WTC11 (cell line): Measurements from ENCODE around the gene CD300LD. TPM values are rescaled to one million over a fixed set of nuclear protein-coding genes. Genes with fewer than 3 reads are reported as not detected.
A peak's percentile ranks its signal among the peaks of the same experiment; 100 is the strongest.

Experiments used
- ATAC-seq: fragments of 200-7000 bp; cut with Tn5 transposase; 2 replicates; pipeline ENCODE4 v1.10.0; 2021; ENCODE audit warnings: mild to moderate bottlenecking, moderate library complexity
- CTCF ChIA-PET: fragments of 300-600 bp; sonication (Branson Sonifier 250); formaldehyde crosslinking; loops from one replicate; lab custom pipeline; 2021; ENCODE audit warnings: antibody characterized with exemption; lab: Charles Lee
- POLR2A ChIA-PET: fragments of 350-600 bp; sonication (Branson Sonifier 250); formaldehyde crosslinking; loops from one replicate; lab custom pipeline; 2021; ENCODE audit warnings: antibody characterized with exemption; lab: Charles Lee
- DNase-seq: peaks from one replicate; pipeline ENCODE4 v3.0.0; 2021; ENCODE audit warnings: low spot score
- H3K27ac Mint-ChIP-seq: 2 replicates; pipeline ENCODE4 v1.8.0; 2021; ENCODE audit warnings: mixed read lengths
- H3K27me3 Mint-ChIP-seq: 2 replicates; pipeline ENCODE4 v1.8.0; 2021; ENCODE audit warnings: low read depth, mild to moderate bottlenecking, moderate library complexity, mixed read lengths
- H3K36me3 Mint-ChIP-seq: 2 replicates; pipeline ENCODE4 v1.8.0; 2021; ENCODE audit warnings: mixed read lengths
- H3K4me1 Mint-ChIP-seq: 2 replicates; pipeline ENCODE4 v1.8.0; 2022; ENCODE audit warnings: mixed read lengths
- H3K4me3 Mint-ChIP-seq: 2 replicates; pipeline ENCODE4 v1.8.0; 2021; ENCODE audit warnings: mild to moderate bottlenecking, moderate library complexity, mixed read lengths
- H3K9me3 Mint-ChIP-seq: 2 replicates; pipeline ENCODE4 v1.8.0; 2021; ENCODE audit warnings: mixed read lengths
- ELF4 ChIP-seq: sonication (generic); formaldehyde crosslinking; IDR thresholded peaks from 2 replicates; pipeline ENCODE4 v1.8.1; 2022; ENCODE audit warnings: low read depth, mild to moderate bottlenecking, moderate library complexity, missing genetic modification reagents
- KAT7 ChIP-seq: sonication (generic); formaldehyde crosslinking; IDR thresholded peaks from 2 replicates; pipeline ENCODE4 v1.8.1; 2023; ENCODE audit warnings: missing genetic modification reagents, mild to moderate bottlenecking, borderline replicate concordance
- NFE2L1 ChIP-seq: sonication (generic); formaldehyde crosslinking; IDR thresholded peaks from 2 replicates; pipeline ENCODE4 v1.8.1; 2023; ENCODE audit warnings: missing genetic modification reagents
- OVOL2 ChIP-seq: fragments of 250-450 bp; sonication (Bioruptor Pico); IDR thresholded peaks from 2 replicates; pipeline ENCODE4 v1.9.0; 2021; ENCODE audit warnings: mild to moderate bottlenecking, borderline replicate concordance
- RELA ChIP-seq: sonication (generic); formaldehyde crosslinking; IDR thresholded peaks from 2 replicates; pipeline ENCODE4 v1.8.1; 2022; ENCODE audit warnings: missing genetic modification reagents, mild to moderate bottlenecking, borderline replicate concordance
- TP53 ChIP-seq: sonication (generic); formaldehyde crosslinking; IDR thresholded peaks from 2 replicates; pipeline ENCODE4 v1.8.1; 2023; ENCODE audit warnings: mild to moderate bottlenecking, missing genetic modification reagents
- ZNF219 ChIP-seq: sonication (generic); formaldehyde crosslinking; IDR thresholded peaks from 2 replicates; pipeline ENCODE4 v1.8.0; 2023; ENCODE audit warnings: missing genetic modification reagents, mild to moderate bottlenecking, borderline replicate concordance
- ZNF671 ChIP-seq: fragments of 250-450 bp; sonication (Bioruptor Pico); IDR thresholded peaks from 2 replicates; pipeline ENCODE4 v1.8.0; 2021; ENCODE audit warnings: mild to moderate bottlenecking
- total RNA-seq: library from RNA; stranded (reverse); gene quantifications from 3 replicates; pipeline ENCODE4 v1.2.3, GENCODE V29; 2021
- TF ChIP-seq, protein P1 (sequence below): sonication (generic); formaldehyde crosslinking; IDR thresholded peaks from 2 replicates; pipeline ENCODE4 v1.8.0; 2022; ENCODE audit warnings: mild to moderate bottlenecking, missing genetic modification reagents
- TF ChIP-seq, protein P2 (sequence below): sonication (generic); formaldehyde crosslinking; IDR thresholded peaks from 2 replicates; pipeline ENCODE4 v1.8.0; 2022; ENCODE audit warnings: mild to moderate bottlenecking, missing genetic modification reagents
- TF ChIP-seq, protein P3 (sequence below): sonication (generic); formaldehyde crosslinking; IDR thresholded peaks from 2 replicates; pipeline ENCODE4 v1.8.0; 2023; ENCODE audit warnings: missing genetic modification reagents
- TF ChIP-seq, protein P4 (sequence below): sonication (generic); formaldehyde crosslinking; IDR thresholded peaks from 2 replicates; pipeline ENCODE4 v1.8.0; 2022; ENCODE audit warnings: mild to moderate bottlenecking, missing genetic modification reagents
- TF ChIP-seq, protein P5 (sequence below): fragments of 200-600 bp; IDR thresholded peaks from 2 replicates; pipeline ENCODE4 v1.8.0; 2022; ENCODE audit warnings: antibody characterized with exemption

The CD300LD gene
- total RNA-seq, 1 experiment from 2014 or later = not detected

DNA sequence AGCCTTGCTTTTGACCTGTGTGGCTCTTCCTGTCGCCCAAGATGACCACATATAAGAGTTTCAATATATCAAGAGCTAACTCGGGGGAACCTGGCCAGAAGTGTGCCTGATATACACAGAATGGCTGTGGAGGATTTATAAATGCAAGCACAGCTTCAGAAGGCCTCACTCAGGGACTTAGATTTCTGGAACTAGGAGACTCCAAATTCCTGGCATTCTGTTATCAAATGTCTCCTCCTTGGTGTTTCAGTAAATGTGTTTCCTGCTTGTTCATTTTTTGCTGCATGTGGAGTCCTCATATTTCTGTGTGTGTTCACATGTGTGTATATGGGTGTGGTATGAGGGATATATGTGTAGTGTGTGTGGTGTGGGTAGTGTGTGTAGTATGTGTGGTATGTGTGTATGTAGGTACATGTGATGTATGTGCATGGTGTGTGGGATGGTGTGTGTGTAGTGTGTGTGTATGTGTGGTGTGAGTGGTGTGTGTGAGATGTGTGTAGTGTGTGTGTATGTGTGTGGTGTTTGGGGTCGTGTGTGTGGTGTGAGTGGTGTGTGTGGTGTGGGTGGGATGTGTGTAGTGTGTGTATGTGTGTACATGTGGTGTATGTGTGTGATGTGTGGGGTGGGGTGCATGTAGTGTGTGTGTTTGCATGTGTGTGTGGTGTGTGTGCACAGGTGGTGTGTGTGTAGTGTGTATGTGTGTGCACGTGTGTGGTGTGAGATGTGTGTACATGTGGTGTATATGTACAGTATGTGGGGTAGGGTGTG is 23.8 kb downstream of the CD300LD start:
- DNase-seq (no peak), ATAC-seq (no peak)
- Mint-ChIP-seq H3K4me1 (peaks cover 4% of the 10 kb centered on the region; the same call in 1 of the 2 replicates), H3K9me3 (peaks cover 13% of the 10 kb centered on the region), H3K27ac (no peak overlapping the region), H3K36me3 (no peaks in the 10 kb centered on the region), H3K4me3 (no peak overlapping the region), H3K27me3 (peaks cover 13% of the 10 kb centered on the region)
- TF ChIP-seq RELA (CRISPR knock-in tag) = no peak
- CTCF ChIA-PET = interaction anchor here (2.4 kb wide), 1 partner anchor 89 kb away, joined by 31 read pairs; no protein-coding TSS in a partner anchor
- POLR2A ChIA-PET = no interaction called here

DNA sequence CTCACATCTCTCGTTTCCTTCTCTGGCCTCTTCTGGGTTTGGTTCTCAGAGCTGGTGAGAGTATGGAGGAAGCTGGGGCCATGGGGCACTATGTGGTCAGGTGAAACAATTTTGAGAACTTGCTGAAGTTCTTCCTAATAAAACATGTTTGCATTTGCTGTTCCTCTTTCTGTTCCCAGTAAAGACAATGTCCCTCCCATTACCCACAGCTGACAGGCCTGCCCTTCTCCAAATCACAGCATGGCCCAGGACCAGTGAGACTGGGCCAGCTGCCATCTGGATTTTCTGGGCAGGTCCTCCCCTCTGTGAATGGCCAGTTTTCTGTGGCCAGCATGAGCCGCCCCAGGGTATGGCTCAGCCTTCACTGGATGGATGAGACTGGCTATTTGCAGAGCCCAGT is 24.7 kb downstream of the CD300LD start, which contains the start of gene CD300H:
CD300H (minus strand) TSS at position 113 of the 400 bp plus-strand sequence.
- TF ChIP-seq KAT7 (CRISPR knock-in tag) (no peak), ZNF671 (CRISPR knock-in tag) (no peak), ZNF219 (CRISPR knock-in tag) (no peak), OVOL2 (CRISPR knock-in tag) (no peak), ELF4 (no peak), TP53 (CRISPR knock-in tag) (no peak)
- TF ChIP-seq, protein P1, sequence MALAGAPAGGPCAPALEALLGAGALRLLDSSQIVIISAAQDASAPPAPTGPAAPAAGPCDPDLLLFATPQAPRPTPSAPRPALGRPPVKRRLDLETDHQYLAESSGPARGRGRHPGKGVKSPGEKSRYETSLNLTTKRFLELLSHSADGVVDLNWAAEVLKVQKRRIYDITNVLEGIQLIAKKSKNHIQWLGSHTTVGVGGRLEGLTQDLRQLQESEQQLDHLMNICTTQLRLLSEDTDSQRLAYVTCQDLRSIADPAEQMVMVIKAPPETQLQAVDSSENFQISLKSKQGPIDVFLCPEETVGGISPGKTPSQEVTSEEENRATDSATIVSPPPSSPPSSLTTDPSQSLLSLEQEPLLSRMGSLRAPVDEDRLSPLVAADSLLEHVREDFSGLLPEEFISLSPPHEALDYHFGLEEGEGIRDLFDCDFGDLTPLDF (CRISPR knock-in tag) = no peak
- TF ChIP-seq, protein P2, sequence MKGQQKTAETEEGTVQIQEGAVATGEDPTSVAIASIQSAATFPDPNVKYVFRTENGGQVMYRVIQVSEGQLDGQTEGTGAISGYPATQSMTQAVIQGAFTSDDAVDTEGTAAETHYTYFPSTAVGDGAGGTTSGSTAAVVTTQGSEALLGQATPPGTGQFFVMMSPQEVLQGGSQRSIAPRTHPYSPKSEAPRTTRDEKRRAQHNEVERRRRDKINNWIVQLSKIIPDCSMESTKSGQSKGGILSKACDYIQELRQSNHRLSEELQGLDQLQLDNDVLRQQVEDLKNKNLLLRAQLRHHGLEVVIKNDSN (CRISPR knock-in tag) = no peak
- TF ChIP-seq, protein P3, sequence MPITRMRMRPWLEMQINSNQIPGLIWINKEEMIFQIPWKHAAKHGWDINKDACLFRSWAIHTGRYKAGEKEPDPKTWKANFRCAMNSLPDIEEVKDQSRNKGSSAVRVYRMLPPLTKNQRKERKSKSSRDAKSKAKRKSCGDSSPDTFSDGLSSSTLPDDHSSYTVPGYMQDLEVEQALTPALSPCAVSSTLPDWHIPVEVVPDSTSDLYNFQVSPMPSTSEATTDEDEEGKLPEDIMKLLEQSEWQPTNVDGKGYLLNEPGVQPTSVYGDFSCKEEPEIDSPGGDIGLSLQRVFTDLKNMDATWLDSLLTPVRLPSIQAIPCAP (CRISPR knock-in tag) = no peak
- TF ChIP-seq, protein P4, sequence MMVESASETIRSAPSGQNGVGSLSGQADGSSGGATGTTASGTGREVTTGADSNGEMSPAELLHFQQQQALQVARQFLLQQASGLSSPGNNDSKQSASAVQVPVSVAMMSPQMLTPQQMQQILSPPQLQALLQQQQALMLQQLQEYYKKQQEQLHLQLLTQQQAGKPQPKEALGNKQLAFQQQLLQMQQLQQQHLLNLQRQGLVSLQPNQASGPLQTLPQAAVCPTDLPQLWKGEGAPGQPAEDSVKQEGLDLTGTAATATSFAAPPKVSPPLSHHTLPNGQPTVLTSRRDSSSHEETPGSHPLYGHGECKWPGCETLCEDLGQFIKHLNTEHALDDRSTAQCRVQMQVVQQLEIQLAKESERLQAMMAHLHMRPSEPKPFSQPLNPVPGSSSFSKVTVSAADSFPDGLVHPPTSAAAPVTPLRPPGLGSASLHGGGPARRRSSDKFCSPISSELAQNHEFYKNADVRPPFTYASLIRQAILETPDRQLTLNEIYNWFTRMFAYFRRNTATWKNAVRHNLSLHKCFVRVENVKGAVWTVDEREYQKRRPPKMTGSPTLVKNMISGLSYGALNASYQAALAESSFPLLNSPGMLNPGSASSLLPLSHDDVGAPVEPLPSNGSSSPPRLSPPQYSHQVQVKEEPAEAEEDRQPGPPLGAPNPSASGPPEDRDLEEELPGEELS = no peak
- TF ChIP-seq, all 79 proteins: peak for 0
- Mint-ChIP-seq H3K4me3 (no peak within 1 kb of the TSS), H3K27me3 (peaks cover 11% of the 10 kb centered on the region), H3K27ac (no peak within 1 kb of the TSS), H3K36me3 (no peaks in the 10 kb centered on the region), H3K9me3 (peaks cover 15% of the 10 kb centered on the region), H3K4me1 (peaks cover 4% of the 10 kb centered on the region; the same call in 1 of the 2 replicates)
- no peak for DNase-seq
- POLR2A ChIA-PET = no interaction called here
- ATAC-seq = no peak
- CTCF ChIA-PET = interaction anchor here (1.3 to 3.4 kb wide), 6 partner anchors 90 to 211 kb away, joined by 3 to 37 read pairs (median 21); partner anchors contain the start of gene RAB37

DNA sequence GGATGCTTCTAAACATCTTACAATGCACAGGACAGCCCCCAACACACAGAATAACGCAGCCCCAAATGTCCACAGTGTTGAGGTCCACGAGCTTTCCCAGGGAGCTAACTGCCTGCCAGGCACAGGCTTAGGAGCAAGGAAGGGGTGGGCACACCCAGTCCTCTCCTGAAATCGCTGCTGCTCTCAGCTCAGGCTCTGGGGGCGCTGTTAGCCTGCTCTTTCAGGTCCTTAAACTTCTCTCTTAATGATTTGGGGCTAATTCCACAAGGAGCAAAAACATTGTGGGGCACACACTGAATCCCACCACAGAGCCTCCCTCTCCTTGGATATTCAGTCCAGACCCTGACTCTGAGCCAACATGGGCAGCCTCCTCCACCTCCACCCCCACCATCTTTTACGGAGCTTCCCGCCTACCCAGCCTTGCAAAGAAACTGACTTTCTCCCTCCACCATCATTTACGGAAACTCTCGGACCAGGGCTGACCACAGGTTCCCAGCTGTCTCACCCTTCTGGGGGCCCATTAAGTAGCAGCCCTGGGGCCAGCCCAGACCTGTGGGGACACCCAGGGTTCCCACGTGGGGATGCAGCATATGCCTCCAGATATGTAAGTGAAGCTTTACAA is 25.8 kb downstream of the CD300LD start:
- POLR2A ChIA-PET = interaction anchor here (0.9 kb wide), 1 partner anchor 46 kb away, joined by 3 read pairs; no protein-coding TSS in a partner anchor

More for the DNA sequence above, 25.8 kb downstream of the CD300LD start:
- Mint-ChIP-seq H3K27me3 (peaks cover 18% of the 10 kb centered on the region), H3K9me3 (peaks cover 15% of the 10 kb centered on the region), H3K27ac (no peak overlapping the region), H3K4me1 (peaks cover 7% of the 10 kb centered on the region; the same call in 1 of the 2 replicates), H3K36me3 (no peaks in the 10 kb centered on the region), H3K4me3 (no peak overlapping the region)
- peak; percentile 82 for DNase-seq
- peak; percentile 96 for ATAC-seq
- CTCF ChIA-PET = interaction anchor here (0.5 to 3.4 kb wide), 64 partner anchors 9 to 1355 kb away, joined by 3 to 37 read pairs (median 4); partner anchors contain the start of genes CD300LD, NAT9 and RAB37
- TF ChIP-seq, protein P5, sequence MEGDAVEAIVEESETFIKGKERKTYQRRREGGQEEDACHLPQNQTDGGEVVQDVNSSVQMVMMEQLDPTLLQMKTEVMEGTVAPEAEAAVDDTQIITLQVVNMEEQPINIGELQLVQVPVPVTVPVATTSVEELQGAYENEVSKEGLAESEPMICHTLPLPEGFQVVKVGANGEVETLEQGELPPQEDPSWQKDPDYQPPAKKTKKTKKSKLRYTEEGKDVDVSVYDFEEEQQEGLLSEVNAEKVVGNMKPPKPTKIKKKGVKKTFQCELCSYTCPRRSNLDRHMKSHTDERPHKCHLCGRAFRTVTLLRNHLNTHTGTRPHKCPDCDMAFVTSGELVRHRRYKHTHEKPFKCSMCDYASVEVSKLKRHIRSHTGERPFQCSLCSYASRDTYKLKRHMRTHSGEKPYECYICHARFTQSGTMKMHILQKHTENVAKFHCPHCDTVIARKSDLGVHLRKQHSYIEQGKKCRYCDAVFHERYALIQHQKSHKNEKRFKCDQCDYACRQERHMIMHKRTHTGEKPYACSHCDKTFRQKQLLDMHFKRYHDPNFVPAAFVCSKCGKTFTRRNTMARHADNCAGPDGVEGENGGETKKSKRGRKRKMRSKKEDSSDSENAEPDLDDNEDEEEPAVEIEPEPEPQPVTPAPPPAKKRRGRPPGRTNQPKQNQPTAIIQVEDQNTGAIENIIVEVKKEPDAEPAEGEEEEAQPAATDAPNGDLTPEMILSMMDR = peak; percentile 77
- TF ChIP-seq NFE2L1 (CRISPR knock-in tag) = no peak
